DOHH2 (cell line): Measurements from ENCODE around the gene MGRN1.

Experiments used
- H3F3A ChIP-seq: fragments of 200-600 bp; sonication (generic), shearing (Covaris generic); 2 replicates; pipeline ENCODE4 v1.6.0; 2016; ENCODE audit warnings: antibody characterized with exemption, mild to moderate bottlenecking; ENCODE audit not compliant: control insufficient read depth, insufficient read depth
- H3K27ac ChIP-seq: fragments of 200-600 bp; sonication (generic); 2 replicates; pipeline ENCODE4 v1.5.1; 2014; ENCODE audit warnings: low read depth, mild to moderate bottlenecking, low read length, moderate library complexity
- H3K27me3 ChIP-seq: fragments of 200-600 bp; sonication (generic); 2 replicates; pipeline ENCODE4 v1.6.1; 2014; ENCODE audit warnings: mild to moderate bottlenecking, low read length, mixed read lengths; ENCODE audit not compliant: control insufficient read depth
- H3K36me3 ChIP-seq: fragments of 200-600 bp; sonication (generic); 2 replicates; pipeline ENCODE4 v1.6.1; 2014; ENCODE audit warnings: mild to moderate bottlenecking, low read length, moderate library complexity, mixed read lengths; ENCODE audit not compliant: control insufficient read depth
- H3K4me1 ChIP-seq: fragments of 200-600 bp; sonication (generic); 2 replicates; pipeline ENCODE4 v1.6.1; 2014; ENCODE audit warnings: mild to moderate bottlenecking, low read length, mixed read lengths; ENCODE audit not compliant: control insufficient read depth
- H3K4me2 ChIP-seq: fragments of 200-600 bp; sonication (generic); 2 replicates; pipeline ENCODE4 v1.6.0; 2014; ENCODE audit warnings: mild to moderate bottlenecking, low read length, moderate library complexity
- H3K4me3 ChIP-seq: fragments of 200-600 bp; sonication (generic); 2 replicates; pipeline ENCODE4 v1.5.1; 2014; ENCODE audit warnings: mild to moderate bottlenecking, low read length, mixed read lengths
- H3K79me2 ChIP-seq: fragments of 200-600 bp; sonication (generic); 2 replicates; pipeline ENCODE4 v1.6.1; 2014; ENCODE audit warnings: mild to moderate bottlenecking, low read length, mixed read lengths; ENCODE audit not compliant: control insufficient read depth
- H3K9me2 ChIP-seq: fragments of 200-600 bp; sonication (generic); replicated peaks from 2 replicates; pipeline ENCODE4 v1.6.1; 2014; ENCODE audit warnings: mild to moderate bottlenecking, low read length, mixed read lengths; ENCODE audit not compliant: control insufficient read depth
- H3K9me3 ChIP-seq: fragments of 200-600 bp; sonication (generic); 2 replicates; pipeline ENCODE4 v1.6.1; 2014; ENCODE audit warnings: antibody characterized with exemption, low read length, mixed read lengths; ENCODE audit not compliant: control insufficient read depth, insufficient read depth
- H4K20me1 ChIP-seq: fragments of 200-600 bp; sonication (generic); 2 replicates; pipeline ENCODE4 v1.6.0; 2014; ENCODE audit warnings: low read depth, mild to moderate bottlenecking, antibody characterized with exemption, low read length, moderate library complexity; ENCODE audit not compliant: control insufficient read depth, insufficient read depth
- CTCF ChIP-seq: fragments of 200-600 bp; sonication (generic); IDR thresholded peaks from one replicate; pipeline ENCODE4 v1.5.1; 2014; ENCODE audit warnings: antibody characterized with exemption, mild to moderate bottlenecking, low read depth, low read length; ENCODE audit not compliant: poor library complexity, severe bottlenecking
- EZH2phosphoT487 ChIP-seq: fragments of 200-600 bp; sonication (generic); IDR thresholded peaks from 2 replicates; pipeline ENCODE4 v1.6.1; 2017; ENCODE audit warnings: borderline replicate concordance, mild to moderate bottlenecking, antibody characterized with exemption, low read length, moderate library complexity, mixed read lengths

The MGRN1 gene

GRCh38 chr16:4696905-4697847 is 72.5 kb downstream of the MGRN1 start:
- no peak for TF ChIP-seq CTCF
- Histone ChIP-seq H3K9me3 (no peaks in the 10 kb centered on the region), H3K4me2 (no peak overlapping the region), H3K36me3 (peaks cover 38% of the 10 kb centered on the region), H3F3A (no peaks in the 10 kb centered on the region), H3K27ac (no peak overlapping the region), H3K9me2 (no peaks in the 10 kb centered on the region), H4K20me1 (peaks cover 4% of the 10 kb centered on the region; the same call in 1 of the 2 replicates), H3K4me1 (peaks cover 15% of the 10 kb centered on the region), H3K4me3 (no peak overlapping the region), H3K27me3 (no peaks in the 10 kb centered on the region), H3K79me2 (peaks cover 16% of the 10 kb centered on the region)

DNA sequence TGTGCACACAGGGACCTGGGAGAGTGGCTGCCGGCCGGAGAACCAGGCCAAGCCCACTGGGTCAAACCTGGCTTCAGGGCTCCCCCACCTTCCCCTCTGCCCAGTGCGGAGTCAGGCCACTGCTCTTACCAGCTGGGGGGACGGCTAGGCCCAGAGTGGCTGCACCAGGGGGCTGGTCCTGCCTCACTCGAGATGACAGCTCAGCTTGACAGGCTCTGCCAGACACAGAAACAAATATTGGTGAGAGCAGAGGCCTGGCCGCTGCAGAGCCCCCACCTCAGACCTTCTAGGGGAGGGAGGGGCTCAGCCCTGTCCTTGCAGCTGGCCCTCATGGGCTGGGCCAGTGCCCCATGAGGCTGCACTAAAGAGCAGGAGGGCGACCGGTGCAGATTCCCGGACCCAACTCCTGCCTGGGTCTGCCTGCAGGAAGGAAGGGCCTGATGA is 73.2 kb downstream of the MGRN1 start:
- Histone ChIP-seq H3K4me1 (peaks cover 9% of the 10 kb centered on the region), H3K27me3 (no peaks in the 10 kb centered on the region), H3K9me2 (no peaks in the 10 kb centered on the region), H3K27ac (no peak overlapping the region), H4K20me1 (peaks cover 4% of the 10 kb centered on the region; the same call in 1 of the 2 replicates), H3K4me2 (no peak overlapping the region), H3F3A (no peaks in the 10 kb centered on the region), H3K79me2 (peaks cover 16% of the 10 kb centered on the region), H3K36me3 (peaks cover 38% of the 10 kb centered on the region), H3K4me3 (no peak overlapping the region), H3K9me3 (no peaks in the 10 kb centered on the region)
- no peak for TF ChIP-seq CTCF
- TF ChIP-seq EZH2phosphoT487, result no peak

GRCh38 chr16:4698321-4699045 is 73.9 kb downstream of the MGRN1 start:
- no peaks in the 10 kb centered on the region for H3K9me2 ChIP-seq
- no peak for TF ChIP-seq EZH2phosphoT487
- no peak for TF ChIP-seq CTCF

More at GRCh38 chr16:4698321-4699045, 73.9 kb downstream of the MGRN1 start:
- Histone ChIP-seq H3F3A (no peaks in the 10 kb centered on the region), H3K36me3 (peaks cover 38% of the 10 kb centered on the region), H3K27me3 (no peaks in the 10 kb centered on the region), H4K20me1 (peaks cover 4% of the 10 kb centered on the region; the same call in 1 of the 2 replicates), H3K27ac (no peak overlapping the region), H3K4me3 (no peak overlapping the region), H3K4me1 (peaks cover 6% of the 10 kb centered on the region; the same call in 1 of the 2 replicates), H3K79me2 (peaks cover 16% of the 10 kb centered on the region), H3K4me2 (no peak overlapping the region), H3K9me3 (no peaks in the 10 kb centered on the region)
